K562 (cell line): Measurements from ENCODE around the gene HADHA. TPM values are rescaled to one million over a fixed set of nuclear protein-coding genes. Genes with fewer than 3 reads are reported as not detected.
A peak's percentile ranks its signal among the peaks of the same experiment; 100 is the strongest.

Experiments
- ADNP ChIP-seq: fragments of 200-800 bp; sonication (Bioruptor generic); IDR thresholded peaks from 2 replicates; pipeline ENCODE4 v1.6.1; 2016; ENCODE audit warnings: missing genetic modification characterization, missing compliant biosample characterization
- CBX1 ChIP-seq: sonication (generic); IDR thresholded peaks from 2 replicates; pipeline ENCODE4 v1.6.1; 2016; ENCODE audit warnings: antibody characterized with exemption, low read depth, mild to moderate bottlenecking
- E2F3 ChIP-seq: fragments of 250-450 bp; sonication (Bioruptor Pico); IDR thresholded peaks from 2 replicates; pipeline ENCODE4 v1.4.0; 2020; ENCODE audit warnings: mild to moderate bottlenecking
- FOXA1 ChIP-seq: fragments of 450-650 bp; IDR thresholded peaks from 2 replicates; pipeline ENCODE4 v1.6.1; 2016; ENCODE audit warnings: mild to moderate bottlenecking, borderline replicate concordance
- GTF2E2 ChIP-seq: fragments of 200-800 bp; sonication (Bioruptor generic); IDR thresholded peaks from 2 replicates; pipeline ENCODE4 v1.6.1; 2016; ENCODE audit warnings: missing genetic modification characterization, missing compliant biosample characterization
- HDAC1 ChIP-seq, 2 experiments: fragments of 450-650 bp; IDR thresholded peaks; 2 replicates each; pipeline ENCODE4 v1.6.1; 2016 to 2017; ENCODE audit warnings: inconsistent platforms in 1 of 2, mild to moderate bottlenecking in 1 of 2, moderate library complexity in 1 of 2
- HMGN3 ChIP-seq: IDR thresholded peaks from 2 replicates; pipeline ENCODE4 v1.6.1; 2011; ENCODE audit warnings: borderline replicate concordance, low read depth, mild to moderate bottlenecking, mixed read lengths, low read length; ENCODE audit not compliant: insufficient read length; ENCODE audit errors: extremely low read depth
- KLF16 ChIP-seq: IDR thresholded peaks from 2 replicates; pipeline ENCODE4 v1.6.1; 2016; ENCODE audit warnings: antibody characterized with exemption
- POLR3A ChIP-seq: IDR thresholded peaks from 2 replicates; pipeline ENCODE4 v1.6.1; 2011; ENCODE audit warnings: borderline replicate concordance, mild to moderate bottlenecking, moderate library complexity; ENCODE audit not compliant: insufficient read length, insufficient read depth; ENCODE audit errors: extremely low read depth
- SIRT6 ChIP-seq: IDR thresholded peaks from one replicate; pipeline ENCODE4 v1.6.1; 2012; ENCODE audit warnings: low read depth, mild to moderate bottlenecking, control low read depth, inconsistent platforms, low read length, moderate library complexity
- SMAD4 ChIP-seq: fragments of 250-450 bp; sonication (Bioruptor Pico); conservative IDR thresholded peaks from 2 replicates; pipeline ENCODE4 v1.8.0; 2021; ENCODE audit warnings: inconsistent platforms, mild to moderate bottlenecking, moderate library complexity
- SREBF2 ChIP-seq: sonication (generic); formaldehyde crosslinking; IDR thresholded peaks from 2 replicates; pipeline ENCODE4 v1.4.0; 2020; ENCODE audit warnings: mild to moderate bottlenecking, missing genetic modification reagents
- SRSF9 ChIP-seq: fragments of 200-400 bp; formaldehyde crosslinking; IDR thresholded peaks from 2 replicates; pipeline ENCODE4 v1.6.1; 2017; ENCODE audit warnings: low read depth, low read length, borderline replicate concordance
- TAF7 ChIP-seq: fragments of 450-650 bp; IDR thresholded peaks from 2 replicates; pipeline ENCODE4 v1.6.1; 2016; ENCODE audit warnings: missing genetic modification characterization, missing compliant biosample characterization
- ZNF175 ChIP-seq: fragments of 200-800 bp; sonication (Bioruptor generic); IDR thresholded peaks from 2 replicates; pipeline ENCODE4 v1.6.1; 2016; ENCODE audit warnings: low read depth, mild to moderate bottlenecking, missing genetic modification characterization, missing compliant biosample characterization
- ZNF717 ChIP-seq: fragments of 250-450 bp; sonication (Bioruptor Pico); IDR thresholded peaks from 2 replicates; pipeline ENCODE4 v1.5.0; 2021
- ZSCAN32 ChIP-seq: fragments of 450-650 bp; formaldehyde crosslinking; IDR thresholded peaks from 2 replicates; pipeline ENCODE4 v1.4.0; 2020; ENCODE audit warnings: mild to moderate bottlenecking, moderate library complexity
- polyA plus RNA-seq, 8 experiments: library from polyadenylated mRNA; depleted of rRNA in 4 of 8; stranded (reverse) in 5 of 8; unstranded in 3 of 8; fragments of >200 nt; fragmentation: Nextera tagmentation in 2 of 8; fragmentation: Illumina TruSeq in 1 of 8; extraction: Ambion mirVana in 2 of 8; extraction: Trizol in 1 of 8; gene quantifications; 2 replicates each; pipeline versions ENCODE4 v1.2.1 to v1.2.3, GENCODE V29; 2011 to 2014; ENCODE audit warnings: inconsistent platforms in 1 of 8, missing spikeins in 1 of 8
- total RNA-seq, 7 experiments: library from RNA; depleted of rRNA in 6 of 7; stranded (reverse); fragments of >200 nt in 6 of 7; fragmentation: Illumina TruSeq in 2 of 7; extraction: Trizol in 2 of 7; gene quantifications; 2 replicates each; pipeline versions ENCODE4 v1.2.1 to v1.2.3, GENCODE V29; 2011 to 2021; ENCODE audit warnings: low replicate concordance in 1 of 7
- TF ChIP-seq, protein P1 (sequence below): sonication (generic); formaldehyde crosslinking; IDR thresholded peaks from 2 replicates; pipeline ENCODE4 v1.8.1; 2023; ENCODE audit warnings: mild to moderate bottlenecking, missing genetic modification reagents
- TF ChIP-seq, protein P2 (sequence below): fragments of 200-800 bp; sonication (Bioruptor generic); IDR thresholded peaks from 2 replicates; pipeline ENCODE4 v1.6.1; 2017; ENCODE audit warnings: missing genetic modification characterization, missing compliant biosample characterization

The HADHA gene
- total and polyA plus RNA-seq, 9 of the 15 experiments (the other 6 are each of a cell fraction or from before 2014, with no cell fraction given), result 145 to 326 (median 202) TPM

GRCh38 chr2:26244309-26245230 is at the start of gene HADHA, which contains the start of gene HADHB (continued):
- TF ChIP-seq SREBF2, result no peak
- TF ChIP-seq HMGN3, result peak; percentile 62
- no peak; the same call in 1 of the 2 replicates for TF ChIP-seq ZSCAN32 (CRISPR knock-in tag)
- TF ChIP-seq, protein P1, sequence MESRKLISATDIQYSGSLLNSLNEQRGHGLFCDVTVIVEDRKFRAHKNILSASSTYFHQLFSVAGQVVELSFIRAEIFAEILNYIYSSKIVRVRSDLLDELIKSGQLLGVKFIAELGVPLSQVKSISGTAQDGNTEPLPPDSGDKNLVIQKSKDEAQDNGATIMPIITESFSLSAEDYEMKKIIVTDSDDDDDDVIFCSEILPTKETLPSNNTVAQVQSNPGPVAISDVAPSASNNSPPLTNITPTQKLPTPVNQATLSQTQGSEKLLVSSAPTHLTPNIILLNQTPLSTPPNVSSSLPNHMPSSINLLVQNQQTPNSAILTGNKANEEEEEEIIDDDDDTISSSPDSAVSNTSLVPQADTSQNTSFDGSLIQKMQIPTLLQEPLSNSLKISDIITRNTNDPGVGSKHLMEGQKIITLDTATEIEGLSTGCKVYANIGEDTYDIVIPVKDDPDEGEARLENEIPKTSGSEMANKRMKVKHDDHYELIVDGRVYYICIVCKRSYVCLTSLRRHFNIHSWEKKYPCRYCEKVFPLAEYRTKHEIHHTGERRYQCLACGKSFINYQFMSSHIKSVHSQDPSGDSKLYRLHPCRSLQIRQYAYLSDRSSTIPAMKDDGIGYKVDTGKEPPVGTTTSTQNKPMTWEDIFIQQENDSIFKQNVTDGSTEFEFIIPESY (CRISPR knock-in tag), result peak; percentile 57; the same call in 1 of the 2 replicates
- TF ChIP-seq ZNF717 (CRISPR knock-in tag), result no peak
- no peak for TF ChIP-seq KLF16
- no peak; the same call in 1 of the 2 replicates for TF ChIP-seq SMAD4
- TF ChIP-seq ADNP, result no peak
- no peak for TF ChIP-seq SIRT6
- TF ChIP-seq POLR3A, result no peak
- peak; percentile 4 to 53; a peak in 2 of 4 replicates for TF ChIP-seq HDAC1 (IDR thresholded peaks at IDR 0.05)
- TF ChIP-seq, protein P2, sequence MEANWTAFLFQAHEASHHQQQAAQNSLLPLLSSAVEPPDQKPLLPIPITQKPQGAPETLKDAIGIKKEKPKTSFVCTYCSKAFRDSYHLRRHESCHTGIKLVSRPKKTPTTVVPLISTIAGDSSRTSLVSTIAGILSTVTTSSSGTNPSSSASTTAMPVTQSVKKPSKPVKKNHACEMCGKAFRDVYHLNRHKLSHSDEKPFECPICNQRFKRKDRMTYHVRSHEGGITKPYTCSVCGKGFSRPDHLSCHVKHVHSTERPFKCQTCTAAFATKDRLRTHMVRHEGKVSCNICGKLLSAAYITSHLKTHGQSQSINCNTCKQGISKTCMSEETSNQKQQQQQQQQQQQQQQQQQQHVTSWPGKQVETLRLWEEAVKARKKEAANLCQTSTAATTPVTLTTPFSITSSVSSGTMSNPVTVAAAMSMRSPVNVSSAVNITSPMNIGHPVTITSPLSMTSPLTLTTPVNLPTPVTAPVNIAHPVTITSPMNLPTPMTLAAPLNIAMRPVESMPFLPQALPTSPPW, result peak; percentile 83
- no peak for TF ChIP-seq SRSF9
- TF ChIP-seq E2F3, result no peak; the same call in 1 of the 2 replicates
- no peak for TF ChIP-seq CBX1
- TF ChIP-seq FOXA1, result no peak
- TF ChIP-seq TAF7, result peak; percentile 73
- TF ChIP-seq GTF2E2 (tag), result 0 out of 2 replicates have a peak, but pooled peaks have one; percentile 22
- peak; percentile 61; the same call in 1 of the 2 replicates for TF ChIP-seq ZNF175 (CRISPR knock-in tag)
